Measurements from ENCODE around the gene CNKSR3. TPM values are rescaled to one million over a fixed set of nuclear protein-coding genes. Genes with fewer than 3 reads are reported as not detected.

CNKSR3 gene
- polyA plus RNA-seq, 1 experiment: 5.2 TPM

GRCh38 chr6:154491567-154492470, 18.7 kb downstream of the CNKSR3 start:
- no peak overlapping the region for H3K4me3 ChIP-seq (ENCODE audit: low read depth, low read length)
- ChIA-PET POLR2A (no interaction called here), CTCF (no interaction called here)
- H3K27me3 ChIP-seq (ENCODE audit: control insufficient read depth, insufficient read depth, low read length): no peaks in the 10 kb centered on the region
- peaks cover 2% of the 10 kb centered on the region; the same call in 1 of the 2 replicates for H3K36me3 ChIP-seq (ENCODE audit: control insufficient read depth, insufficient read depth, low read length)
- DNase-seq (ENCODE audit: low read depth): no peak
- no peak for TF ChIP-seq CTCF (IDR thresholded peaks at IDR 0.05; ENCODE audit: insufficient read depth, low read depth, low read length)

- ChIA-PET CTCF (interaction anchor here (0.6 to 1.6 kb wide), 2 partner anchors 11 to 128 kb away, joined by 3 to 8 read pairs; no protein-coding TSS in a partner anchor), POLR2A (no interaction called here)
- no peak for TF ChIP-seq CTCF (IDR thresholded peaks at IDR 0.05; ENCODE audit: insufficient read depth, low read depth, low read length)
- Histone ChIP-seq H3K27me3 (ENCODE audit: control insufficient read depth, insufficient read depth, low read length) (no peaks in the 10 kb centered on the region), H3K36me3 (ENCODE audit: control insufficient read depth, insufficient read depth, low read length) (peaks cover 2% of the 10 kb centered on the region; the same call in 1 of the 2 replicates), H3K4me3 (ENCODE audit: low read depth, low read length) (no peak overlapping the region)
- no peak for DNase-seq (ENCODE audit: low read depth)
These were observed 20.7 kb downstream of the CNKSR3 start for GRCh38 chr6:154489822-154490221.

- CTCF ChIA-PET: no interaction called here
- POLR2A ChIA-PET: no interaction called here
- H3K4me3 ChIP-seq (ENCODE audit: low read depth, low read length): no peak overlapping the region
- H3K36me3 ChIP-seq (ENCODE audit: control insufficient read depth, insufficient read depth, low read length): peaks cover 2% of the 10 kb centered on the region; the same call in 1 of the 2 replicates
- TF ChIP-seq CTCF (IDR thresholded peaks at IDR 0.05; ENCODE audit: insufficient read depth, low read depth, low read length): no peak
- DNase-seq (ENCODE audit: low read depth): peak; percentile 43
- H3K27me3 ChIP-seq (ENCODE audit: control insufficient read depth, insufficient read depth, low read length): no peaks in the 10 kb centered on the region
These were observed 21.6 kb downstream of the CNKSR3 start for GRCh38 chr6:154488802-154489437.

GRCh38 chr6:154488248-154488593, 22.3 kb downstream of the CNKSR3 start:
- ChIA-PET POLR2A (no interaction called here), CTCF (interaction anchor here (1.0 kb wide), 1 partner anchor 16 kb away, joined by 3 read pairs; no protein-coding TSS in a partner anchor)
- Histone ChIP-seq H3K27me3 (ENCODE audit: control insufficient read depth, insufficient read depth, low read length) (no peaks in the 10 kb centered on the region), H3K4me3 (ENCODE audit: low read depth, low read length) (no peak overlapping the region), H3K36me3 (ENCODE audit: control insufficient read depth, insufficient read depth, low read length) (peaks cover 1% of the 10 kb centered on the region; the same call in 1 of the 2 replicates)
- peak; percentile 31 for DNase-seq (ENCODE audit: low read depth)
- TF ChIP-seq CTCF (IDR thresholded peaks at IDR 0.05; ENCODE audit: insufficient read depth, low read depth, low read length): no peak

Data from BJ (cell line).